GM12878 (cell line): ENCODE measurements around the gene FBXW7. TPM values are rescaled to one million over a fixed set of nuclear protein-coding genes. Genes with fewer than 3 reads are reported as not detected.
A peak's percentile ranks its signal among the peaks of the same experiment; 100 is the strongest.

Experiments used
- BCL11A ChIP-seq: IDR thresholded peaks from 2 replicates; pipeline ENCODE4 v1.6.1; 2011; ENCODE audit warnings: low read depth, low read length
- BHLHE40 ChIP-seq, 2 experiments: fragments of 450-650 bp in 1 of 2; IDR thresholded peaks; 2 replicates each; pipeline ENCODE4 v1.6.1; 2011 to 2017; ENCODE audit warnings: low read depth in 2 of 2, borderline replicate concordance in 1 of 2, improper control_type of control experiment in 1 of 2, low read length in 1 of 2, mild to moderate bottlenecking in 1 of 2
- BRCA1 ChIP-seq: IDR thresholded peaks from 2 replicates; pipeline ENCODE4 v1.6.1; 2011; ENCODE audit warnings: low read depth, low read length, improper control_type of control experiment
- CHD1 ChIP-seq: IDR thresholded peaks from 2 replicates; pipeline ENCODE4 v1.6.1; 2012; ENCODE audit warnings: low read depth, low read length, improper control_type of control experiment
- CHD2 ChIP-seq: IDR thresholded peaks from 2 replicates; pipeline ENCODE4 v1.6.1; 2011; ENCODE audit warnings: low read depth, low read length, improper control_type of control experiment, borderline replicate concordance
- ETV6 ChIP-seq, 2 experiments: fragments of 450-650 bp in 1 of 2; IDR thresholded peaks in 1 of 2; conservative IDR thresholded peaks in 1 of 2; 2 replicates each; pipeline ENCODE4 v1.6.1; 2014; ENCODE audit warnings: antibody characterized with exemption in 1 of 2, borderline replicate concordance in 1 of 2, low read depth in 1 of 2, mild to moderate bottlenecking in 1 of 2, moderate library complexity in 1 of 2
- FOXK2 ChIP-seq: fragments of 450-650 bp; IDR thresholded peaks from 2 replicates; pipeline ENCODE4 v1.6.1; 2017; ENCODE audit warnings: mild to moderate bottlenecking, moderate library complexity
- GABPA ChIP-seq: IDR thresholded peaks from 2 replicates; pipeline ENCODE4 v1.6.1; 2014; ENCODE audit warnings: antibody characterized with exemption, low read depth, mild to moderate bottlenecking, inconsistent platforms
- GATAD2B ChIP-seq: fragments of 450-650 bp; conservative IDR thresholded peaks from 2 replicates; pipeline ENCODE4 v1.6.1; 2017; ENCODE audit warnings: low read depth, mild to moderate bottlenecking, moderate library complexity
- HDAC2 ChIP-seq: fragments of 200-600 bp; sonication (generic); IDR thresholded peaks from 2 replicates; pipeline ENCODE4 v1.6.1; 2017
- HDGF ChIP-seq: fragments of 450-650 bp; IDR thresholded peaks from 2 replicates; pipeline ENCODE4 v1.6.1; 2016; ENCODE audit warnings: antibody characterized with exemption
- IKZF2 ChIP-seq, 2 experiments: fragments of 450-650 bp; IDR thresholded peaks; 2 replicates each; pipeline ENCODE4 v1.6.1; 2017; ENCODE audit warnings: mild to moderate bottlenecking in 2 of 2, moderate library complexity in 2 of 2
- JUND ChIP-seq: IDR thresholded peaks from 2 replicates; pipeline ENCODE4 v1.6.1; 2012; ENCODE audit warnings: low read depth, mild to moderate bottlenecking, low read length, improper control_type of control experiment, moderate library complexity
- MYC ChIP-seq: IDR thresholded peaks from 2 replicates; pipeline ENCODE4 v1.6.1; 2011; ENCODE audit warnings: mild to moderate bottlenecking, low read length, moderate library complexity, inconsistent platforms; ENCODE audit not compliant: insufficient read depth, insufficient replicate concordance, insufficient read length, severe bottlenecking
- NFXL1 ChIP-seq: fragments of 450-650 bp; IDR thresholded peaks from 2 replicates; pipeline ENCODE4 v1.6.1; 2017; ENCODE audit warnings: antibody characterized with exemption, mild to moderate bottlenecking, borderline replicate concordance
- NKRF ChIP-seq: fragments of 450-650 bp; conservative IDR thresholded peaks from 2 replicates; pipeline ENCODE4 v1.6.1; 2017; ENCODE audit warnings: mild to moderate bottlenecking, moderate library complexity
- NRF1 ChIP-seq: conservative IDR thresholded peaks from 2 replicates; pipeline ENCODE4 v1.6.1; 2011; ENCODE audit warnings: mild to moderate bottlenecking, low read depth, low read length, improper control_type of control experiment
- PAX5 ChIP-seq: IDR thresholded peaks from 2 replicates; pipeline ENCODE4 v1.6.1; 2011; ENCODE audit warnings: low read depth, low read length, borderline replicate concordance
- PBX3 ChIP-seq: IDR thresholded peaks from 2 replicates; pipeline ENCODE4 v1.6.1; 2011; ENCODE audit warnings: mild to moderate bottlenecking, low read depth, low read length, moderate library complexity; ENCODE audit not compliant: insufficient replicate concordance
- POU2F2 ChIP-seq: IDR thresholded peaks from 3 replicates; pipeline ENCODE4 v1.6.1; 2011; ENCODE audit warnings: low read depth, mild to moderate bottlenecking, low read length, borderline replicate concordance
- RBBP5 ChIP-seq: fragments of 200-600 bp; sonication (generic); conservative IDR thresholded peaks from 2 replicates; pipeline ENCODE4 v1.6.1; 2016
- RUNX3 ChIP-seq: IDR thresholded peaks from 2 replicates; pipeline ENCODE4 v1.6.1; 2012; ENCODE audit warnings: low read length, inconsistent platforms
- SMARCA5 ChIP-seq: fragments of 450-650 bp; IDR thresholded peaks from 2 replicates; pipeline ENCODE4 v1.6.1; 2017; ENCODE audit warnings: mild to moderate bottlenecking
- SRF ChIP-seq, 2 experiments: IDR thresholded peaks; 2 replicates each; pipeline ENCODE4 v1.6.1; 2011; ENCODE audit warnings: low read depth in 2 of 2, low read length in 2 of 2, mild to moderate bottlenecking in 1 of 2, moderate library complexity in 1 of 2
- YBX1 ChIP-seq: fragments of 450-650 bp; IDR thresholded peaks from 2 replicates; pipeline ENCODE4 v1.6.1; 2016; ENCODE audit warnings: antibody characterized with exemption
- ZNF687 ChIP-seq: fragments of 450-650 bp; IDR thresholded peaks from 2 replicates; pipeline ENCODE4 v1.6.1; 2017; ENCODE audit warnings: mild to moderate bottlenecking, moderate library complexity
- ZSCAN29 ChIP-seq: fragments of 450-650 bp; IDR thresholded peaks from 2 replicates; pipeline ENCODE4 v1.6.1; 2017; ENCODE audit warnings: mild to moderate bottlenecking, moderate library complexity
- polyA plus RNA-seq, 11 experiments: library from polyadenylated mRNA; depleted of rRNA in 4 of 11; unstranded in 6 of 11; stranded (reverse) in 5 of 11; fragments of >200 nt; fragmentation: Nextera tagmentation in 4 of 11; fragmentation: Illumina TruSeq in 1 of 11; extraction: Ambion mirVana in 4 of 11; extraction: Trizol in 1 of 11; gene quantifications; 1 replicate in 1 of 11; 2 replicates in 10 of 11; pipeline versions ENCODE4 v1.2.1 to v1.2.3, GENCODE V29; 2011 to 2016; ENCODE audit warnings: inconsistent platforms in 2 of 11, missing spikeins in 2 of 11, low read depth in 1 of 11
- total RNA-seq, 4 experiments: library from RNA; depleted of rRNA in 3 of 4; stranded (reverse); fragments of >200 nt in 3 of 4; fragmentation: Illumina TruSeq in 1 of 4; extraction: Trizol in 1 of 4; gene quantifications; 2 replicates each; pipeline versions ENCODE4 v1.2.1 to v1.2.3, GENCODE V29; 2013 to 2021

FBXW7 gene
- total and polyA plus RNA-seq, 10 of the 15 experiments (the other 5 are each of a cell fraction or from before 2014, with no cell fraction given) = 35.8 to 118 (median 47.2) TPM

- TF ChIP-seq NKRF = no peak
- TF ChIP-seq MYC = no peak
- TF ChIP-seq IKZF2 (IDR thresholded peaks at IDR 0.05) = peak; percentile 73 to 81; a peak in 3 of 4 replicates
- TF ChIP-seq HDAC2 = no peak
- TF ChIP-seq BCL11A = peak; percentile 85
- TF ChIP-seq PBX3 = peak; percentile 59
- no peak for TF ChIP-seq CHD1
- peak; percentile 54 for TF ChIP-seq RUNX3
- peak; percentile 86 for TF ChIP-seq ZNF687
- TF ChIP-seq JUND = no peak
- peak; percentile 45; the same call in 1 of the 3 replicates for TF ChIP-seq POU2F2
- TF ChIP-seq NFXL1 = no peak
- no peak for TF ChIP-seq SRF (IDR thresholded peaks at IDR 0.05; ENCODE audit: low read depth in 2 of 2, low read length in 2 of 2)
- no peak for TF ChIP-seq ZSCAN29
- TF ChIP-seq RBBP5 = no peak
- TF ChIP-seq BRCA1 = no peak
- TF ChIP-seq YBX1 = no peak
- no peak for TF ChIP-seq HDGF
- no peak for TF ChIP-seq CHD2
- peak; percentile 88 to 90 for TF ChIP-seq BHLHE40 (IDR thresholded peaks at IDR 0.05; ENCODE audit: borderline replicate concordance in 1 of 2, low read depth in 2 of 2, low read length in 1 of 2)
- no peak for TF ChIP-seq FOXK2
- no peak for TF ChIP-seq GABPA
- TF ChIP-seq PAX5 = peak; percentile 47; the same call in 1 of the 2 replicates
- TF ChIP-seq ETV6 (conservative IDR thresholded peaks at IDR 0.05 in 1 of 2, IDR thresholded peaks at IDR 0.05 in 1 of 2; ENCODE audit: borderline replicate concordance in 1 of 2, low read depth in 1 of 2) = no peak
- TF ChIP-seq GATAD2B = no peak
- TF ChIP-seq NRF1 = no peak
- no peak for TF ChIP-seq SMARCA5
Observed at GRCh38 chr4:152304220-152304619, 231.7 kb downstream of the FBXW7 start (continued).
